Measurements from ENCODE around the gene SLC29A3. TPM values are rescaled to one million over a fixed set of nuclear protein-coding genes. Genes with fewer than 3 reads are reported as not detected.

Gene SLC29A3
- polyA plus RNA-seq, 1 of the 3 experiments (the other 2 are of a cell fraction) = 3.8 TPM

- Histone ChIP-seq H3K4me1 (ENCODE audit: control insufficient read depth in 1 of 2, insufficient read depth in 2 of 2, low read depth in 1 of 2, low read length in 1 of 2) (peaks cover 0 to 21% of the 10 kb centered on the region in 2 experiments; a peak in 1 of 4 replicates), H3K9me2 (no peaks in the 10 kb centered on the region), H3K27ac (ENCODE audit: low read depth in 2 of 2, low read length in 1 of 2) (no peak overlapping the region), H3K4me2 (no peak overlapping the region), H3K9ac (no peak overlapping the region), H2AFZ (ENCODE audit: low read depth) (no peak overlapping the region), H3K79me2 (ENCODE audit: insufficient read depth) (no peaks in the 10 kb centered on the region), H3K4me3 (ENCODE audit: low read depth in 2 of 2, low read length in 1 of 2) (no peak overlapping the region), H3K36me3 (replicated peaks in 1 of 2; ENCODE audit: control insufficient read depth in 1 of 2, insufficient read depth in 2 of 2, low read length in 1 of 2) (peaks cover 0 to 3% of the 10 kb centered on the region in 2 experiments), H3K27me3 (ENCODE audit: insufficient read depth) (no peaks in the 10 kb centered on the region), H4K20me1 (ENCODE audit: insufficient read depth) (no peaks in the 10 kb centered on the region), H3K9me3 (no peaks in the 10 kb centered on the region), H3F3A (replicated peaks; ENCODE audit: insufficient read depth) (peaks cover 20% of the 10 kb centered on the region)
- POLR2A ChIA-PET = no interaction called here
- 83% methylated on average over 3 of the region's 3 CpGs for WGBS (ENCODE audit: low lambda C conversion rate)
- CTCF ChIA-PET = interaction anchor here (0.7 to 9.0 kb wide), 16 partner anchors 8 to 580 kb away, joined by 3 to 99 read pairs (median 6); partner anchors contain the start of gene CDH23
- no peak for DNase-seq
- TF ChIP-seq SMC3 (IDR thresholded peaks at IDR 0.05; ENCODE audit: low read depth, low read length) (no peak), MXI1 (IDR thresholded peaks at IDR 0.05; ENCODE audit: low read depth, low read length) (no peak), EZH2phosphoT487 (IDR thresholded peaks at IDR 0.05; ENCODE audit: borderline replicate concordance, low read depth) (no peak), IRF3 (IDR thresholded peaks at IDR 0.05; ENCODE audit: low read depth, low read length) (no peak), TEAD4 (IDR thresholded peaks at IDR 0.05; ENCODE audit: borderline replicate concordance, insufficient read depth) (no peak), EP300 (IDR thresholded peaks at IDR 0.05; ENCODE audit: borderline replicate concordance in 1 of 2, low read depth in 1 of 2, low read length in 1 of 2) (no peak), USF1 (IDR thresholded peaks at IDR 0.05; ENCODE audit: borderline replicate concordance, low read depth) (no peak), MEF2A (IDR thresholded peaks at IDR 0.05; ENCODE audit: borderline replicate concordance, low read depth) (no peak), FOXJ3 (CRISPR knock-in tag; IDR thresholded peaks at IDR 0.05) (no peak), YY1 (IDR thresholded peaks at IDR 0.05; ENCODE audit: low read depth) (no peak), FOXM1 (IDR thresholded peaks at IDR 0.05; ENCODE audit: low read depth) (no peak), REST (IDR thresholded peaks at IDR 0.05; ENCODE audit: low read depth, low read length) (no peak), RCOR1 (IDR thresholded peaks at IDR 0.05; ENCODE audit: low read length) (no peak), RXRA (IDR thresholded peaks at IDR 0.05; ENCODE audit: borderline replicate concordance, low read depth) (no peak), USF2 (IDR thresholded peaks at IDR 0.05; ENCODE audit: borderline replicate concordance, low read depth, low read length) (no peak), JUND (IDR thresholded peaks at IDR 0.05) (no peak), RFX5 (IDR thresholded peaks at IDR 0.05; ENCODE audit: low read length) (no peak), SIN3A (IDR thresholded peaks at IDR 0.05; ENCODE audit: borderline replicate concordance, low read depth, low read length) (no peak)
- TF ChIP-seq, protein P1, sequence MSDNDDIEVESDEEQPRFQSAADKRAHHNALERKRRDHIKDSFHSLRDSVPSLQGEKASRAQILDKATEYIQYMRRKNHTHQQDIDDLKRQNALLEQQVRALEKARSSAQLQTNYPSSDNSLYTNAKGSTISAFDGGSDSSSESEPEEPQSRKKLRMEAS (IDR thresholded peaks at IDR 0.05; ENCODE audit: low read depth) = no peak
These were observed 2.8 kb upstream of the SLC29A3 start for GRCh38 chr10:71316056-71316785.

Data from SK-N-SH (cell line).